ENCODE results near the gene ATIC.

GRCh38 chr2:215271446-215271845 lies 40.4 kb upstream of the ATIC start:
- TF ChIP-seq ZFP30 (CRISPR knock-in tag; IDR thresholded peaks at IDR 0.05), result no peak
- no peak for TF ChIP-seq PATZ1 (CRISPR knock-in tag; IDR thresholded peaks at IDR 0.05; ENCODE audit: borderline replicate concordance)
- TF ChIP-seq TOX (CRISPR knock-in tag; IDR thresholded peaks at IDR 0.05; ENCODE audit: borderline replicate concordance), result no peak
- no peak for TF ChIP-seq ZC3H10 (CRISPR knock-in tag; IDR thresholded peaks at IDR 0.05)
- TF ChIP-seq ESRRG (CRISPR knock-in tag; IDR thresholded peaks at IDR 0.05), result no peak

Measured in SK-N-SH treated with all-trans-retinoic acid at 6 μM for 48 hours (cell line).